ENCODE measurements around the gene SYT13.

DNA sequence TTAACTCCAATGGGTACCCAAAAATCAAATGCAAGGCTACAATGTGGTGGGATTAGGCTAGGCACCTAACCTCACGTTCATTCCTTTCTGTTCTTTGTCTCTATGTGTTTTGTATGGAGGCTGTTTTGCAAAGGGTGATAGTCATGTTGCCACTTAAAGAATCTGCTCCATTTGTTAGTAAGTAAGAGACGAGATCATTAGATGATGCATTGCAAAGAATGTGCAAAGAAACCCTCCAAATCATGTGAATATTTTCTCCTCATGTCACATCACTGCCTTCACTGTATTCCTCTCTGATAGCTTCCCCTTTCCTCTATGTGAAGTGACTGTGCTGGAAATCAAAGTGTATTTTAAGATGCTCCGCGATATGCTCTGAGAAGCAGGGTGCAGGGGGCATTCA lies 11.9 kb downstream of the SYT13 start:
- no peak for TF ChIP-seq POLR2A (IDR thresholded peaks at IDR 0.05)
- TF ChIP-seq, protein P1, sequence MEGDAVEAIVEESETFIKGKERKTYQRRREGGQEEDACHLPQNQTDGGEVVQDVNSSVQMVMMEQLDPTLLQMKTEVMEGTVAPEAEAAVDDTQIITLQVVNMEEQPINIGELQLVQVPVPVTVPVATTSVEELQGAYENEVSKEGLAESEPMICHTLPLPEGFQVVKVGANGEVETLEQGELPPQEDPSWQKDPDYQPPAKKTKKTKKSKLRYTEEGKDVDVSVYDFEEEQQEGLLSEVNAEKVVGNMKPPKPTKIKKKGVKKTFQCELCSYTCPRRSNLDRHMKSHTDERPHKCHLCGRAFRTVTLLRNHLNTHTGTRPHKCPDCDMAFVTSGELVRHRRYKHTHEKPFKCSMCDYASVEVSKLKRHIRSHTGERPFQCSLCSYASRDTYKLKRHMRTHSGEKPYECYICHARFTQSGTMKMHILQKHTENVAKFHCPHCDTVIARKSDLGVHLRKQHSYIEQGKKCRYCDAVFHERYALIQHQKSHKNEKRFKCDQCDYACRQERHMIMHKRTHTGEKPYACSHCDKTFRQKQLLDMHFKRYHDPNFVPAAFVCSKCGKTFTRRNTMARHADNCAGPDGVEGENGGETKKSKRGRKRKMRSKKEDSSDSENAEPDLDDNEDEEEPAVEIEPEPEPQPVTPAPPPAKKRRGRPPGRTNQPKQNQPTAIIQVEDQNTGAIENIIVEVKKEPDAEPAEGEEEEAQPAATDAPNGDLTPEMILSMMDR (IDR thresholded peaks at IDR 0.05): no peak
